ENCODE results near the gene SMC5.

GRCh38 chr9:70297141-70297540 lies 38.4 kb downstream of the SMC5 start:
- TF ChIP-seq SUZ12 (IDR thresholded peaks at IDR 0.05; ENCODE audit: extremely low read depth, insufficient read depth, insufficient read length): no peak
- TF ChIP-seq ZNF274 (IDR thresholded peaks at IDR 0.05; ENCODE audit: low read depth, low read length): no peak
- TF ChIP-seq YY1 (IDR thresholded peaks at IDR 0.05; ENCODE audit: insufficient read depth, insufficient read length): no peak
